GM21528 (cell line): ENCODE results near the gene LRRC23.
"Not testable (repeated sequence)": the region's sequence is repeated elsewhere in the genome, so short reads cannot be mapped to it uniquely, and the experiment has no call there.

ENCODE experiments used
- ATAC-seq: cut with Tn5 transposase; IDR thresholded peaks from one replicate; pipeline ENCODE4 v1.9.1; 2021; ENCODE audit warnings: mild to moderate bottlenecking, moderate library complexity; ENCODE audit not compliant: unreplicated experiment, low FRiP score

LRRC23 gene

GRCh38 chr12:6872073-6873048, 32.3 kb upstream of the LRRC23 start:
- no peak for ATAC-seq

GRCh38 chr12:6873094-6874014, 31.3 kb upstream of the LRRC23 start, which contains the start of gene SPSB2:
Gene SPSB2 (minus strand): TSS chr12:6873303. CDS start chr12:6872901, 402 bp downstream.
- peak; percentile 75 for ATAC-seq

- ATAC-seq: not testable (repeated sequence)
Measured at GRCh38 chr12:6874015-6874368, 30.6 kb upstream of the LRRC23 start.

GRCh38 chr12:6879824-6880223, 24.8 kb upstream of the LRRC23 start:
- not testable (repeated sequence) for ATAC-seq

- no peak for ATAC-seq
Measured at GRCh38 chr12:6883252-6883651, 21.4 kb upstream of the LRRC23 start.

GRCh38 chr12:6883683-6884082, 20.9 kb upstream of the LRRC23 start:
- no peak for ATAC-seq

- ATAC-seq: no peak
Measured at GRCh38 chr12:6884539-6884938, 20.1 kb upstream of the LRRC23 start.

GRCh38 chr12:6886206-6886999, 18.2 kb upstream of the LRRC23 start:
- not testable (repeated sequence) for ATAC-seq

- no peak for ATAC-seq
Measured at GRCh38 chr12:6887460-6887859, 17.2 kb upstream of the LRRC23 start.

- ATAC-seq: no peak
Measured at GRCh38 chr12:6888360-6888759, 16.3 kb upstream of the LRRC23 start.

- not testable (repeated sequence) for ATAC-seq
Measured at GRCh38 chr12:6888794-6889193, 15.8 kb upstream of the LRRC23 start.

- not testable (repeated sequence) for ATAC-seq
Measured at GRCh38 chr12:6889775-6890573, 14.6 kb upstream of the LRRC23 start.

GRCh38 chr12:6890789-6891645, 13.6 kb upstream of the LRRC23 start:
- peak; percentile 91 for ATAC-seq

- ATAC-seq: peak; percentile 2
Measured at GRCh38 chr12:6891646-6892001, 13.0 kb upstream of the LRRC23 start.

GRCh38 chr12:6892683-6893082, 11.9 kb upstream of the LRRC23 start:
- ATAC-seq: not testable (repeated sequence)

GRCh38 chr12:6894321-6894720, 10.3 kb upstream of the LRRC23 start:
- ATAC-seq: no peak

GRCh38 chr12:6896846-6897435, 7.7 kb upstream of the LRRC23 start:
- no peak for ATAC-seq

- ATAC-seq: no peak
Measured at GRCh38 chr12:6899427-6899826, 5.2 kb upstream of the LRRC23 start.
